Activated CD4-positive, alpha-beta T cell treated with anti-CD3 and anti-CD28 coated beads, Interleukin-2, amount 10 ng/mL, durations not matched to agents 7 days and 5 days (primary cell): ENCODE measurements around the gene WNT5B. TPM values are rescaled to one million over a fixed set of nuclear protein-coding genes. Genes with fewer than 3 reads are reported as not detected.

Source experiments
- CTCF ChIA-PET: fragments of 350-600 bp; sonication (Branson Sonifier 250); formaldehyde crosslinking; loops from one replicate; lab custom pipeline; 2021; ENCODE audit warnings: antibody characterized with exemption; lab: Charles Lee
- POLR2A ChIA-PET: fragments of 350-600 bp; sonication (Branson Sonifier 250); formaldehyde crosslinking; loops from one replicate; lab custom pipeline; 2021; ENCODE audit warnings: antibody characterized with exemption; lab: Charles Lee
- DNase-seq: peaks from one replicate; pipeline ENCODE4 v3.0.0-alpha.2; 2020
- H3K27ac Mint-ChIP-seq: one replicate; pipeline ENCODE4 v1.8.0; 2021; ENCODE audit warnings: mild to moderate bottlenecking, moderate library complexity, mixed read lengths
- H3K27me3 Mint-ChIP-seq: one replicate; pipeline ENCODE4 v1.8.0; 2021; ENCODE audit warnings: mixed read lengths
- H3K36me3 Mint-ChIP-seq: one replicate; pipeline ENCODE4 v1.8.0; 2021; ENCODE audit warnings: low read depth, mixed read lengths
- H3K4me1 Mint-ChIP-seq: one replicate; pipeline ENCODE4 v1.8.0; 2021; ENCODE audit warnings: mixed read lengths
- H3K4me3 Mint-ChIP-seq: one replicate; pipeline ENCODE4 v1.8.0; 2021; ENCODE audit warnings: mild to moderate bottlenecking, moderate library complexity, mixed read lengths
- H3K9me3 Mint-ChIP-seq: one replicate; pipeline ENCODE4 v1.8.0; 2021; ENCODE audit warnings: mixed read lengths
- total RNA-seq, 2 experiments: library from RNA; stranded (reverse); gene quantifications; one replicate each; pipeline ENCODE4 v1.2.3, GENCODE V29; 2021

The WNT5B gene
- total RNA-seq, 2 experiments from 2014 or later: 0.15 TPM; not detected in 1

DNA sequence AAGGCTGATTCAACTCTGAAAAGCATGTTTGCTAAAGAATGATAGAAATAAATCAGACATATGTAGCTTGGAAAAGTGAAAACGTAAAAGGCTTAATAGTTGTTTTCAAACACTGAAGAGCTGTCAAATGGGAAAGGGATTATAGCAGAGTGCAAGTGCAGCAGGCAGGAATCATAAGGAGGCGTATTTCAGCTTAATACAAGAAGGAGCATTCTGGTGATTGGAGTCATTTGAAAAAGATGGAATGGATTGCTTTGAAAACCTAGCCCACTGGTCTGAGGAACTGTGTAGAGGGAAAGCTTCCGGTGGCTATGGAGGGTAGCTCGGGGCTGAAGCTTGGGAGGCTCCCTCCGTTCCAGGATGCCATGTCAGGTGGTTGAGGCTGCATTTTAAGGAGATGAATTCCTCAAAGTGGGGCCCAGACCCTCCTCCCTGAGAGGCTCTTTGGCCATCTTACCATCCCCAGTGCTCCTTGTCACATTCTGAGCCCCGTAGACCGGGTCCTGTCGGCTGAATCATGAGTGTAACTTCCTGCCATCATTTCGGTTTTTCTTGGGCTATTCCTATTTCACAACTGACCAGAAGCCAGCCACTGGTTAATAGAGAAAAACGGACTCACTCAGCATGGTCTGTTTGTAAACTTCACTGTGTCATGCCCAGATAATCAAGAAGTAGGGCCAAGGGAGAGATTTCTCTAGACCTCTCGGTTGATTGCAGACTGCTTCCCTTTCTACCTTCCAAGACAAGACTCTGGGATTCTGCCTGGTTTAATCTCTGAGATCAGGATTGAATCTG is 6.5 kb downstream of the WNT5B start:
- H3K27ac Mint-ChIP-seq: no peak overlapping the region
- no peak for DNase-seq
- peaks cover 10% of the 10 kb centered on the region for H3K4me1 Mint-ChIP-seq
- POLR2A ChIA-PET: no interaction called here
- CTCF ChIA-PET: interaction anchor here (0.7 to 2.3 kb wide), 21 partner anchors 8 to 517 kb away, joined by 3 to 16 read pairs (median 4); no protein-coding TSS in a partner anchor
- no peaks in the 10 kb centered on the region for H3K9me3 Mint-ChIP-seq
- no peaks in the 10 kb centered on the region for H3K36me3 Mint-ChIP-seq
- H3K4me3 Mint-ChIP-seq: no peak overlapping the region
- peaks cover 49% of the 10 kb centered on the region for H3K27me3 Mint-ChIP-seq

DNA sequence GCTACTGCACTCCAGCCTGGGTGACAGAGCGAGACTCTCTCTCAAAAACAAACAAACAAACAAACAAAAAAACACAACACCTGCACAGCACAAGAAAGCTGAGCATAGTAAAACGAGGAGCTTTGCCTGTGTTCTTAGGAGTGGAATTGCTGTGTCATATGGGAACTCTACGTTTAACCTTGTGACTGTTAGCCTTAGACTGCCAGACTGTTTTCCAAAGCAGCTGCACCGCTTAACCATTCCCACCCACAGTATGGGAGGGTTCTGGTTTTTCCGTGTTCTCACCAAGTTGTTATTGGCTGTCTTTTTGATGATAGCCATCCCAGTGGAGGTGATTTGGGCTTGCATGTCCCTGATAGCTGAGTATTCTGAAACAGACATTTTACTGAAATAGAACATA is 9.2 kb downstream of the WNT5B start:
- Mint-ChIP-seq H3K9me3 (no peaks in the 10 kb centered on the region), H3K27me3 (peaks cover 25% of the 10 kb centered on the region), H3K4me3 (no peak overlapping the region), H3K4me1 (no peaks in the 10 kb centered on the region), H3K27ac (no peak overlapping the region), H3K36me3 (no peaks in the 10 kb centered on the region)
- POLR2A ChIA-PET: no interaction called here
- CTCF ChIA-PET: interaction anchor here (2.0 kb wide), 1 partner anchor 153 kb away, joined by 7 read pairs; no protein-coding TSS in a partner anchor
- DNase-seq: no peak

DNA sequence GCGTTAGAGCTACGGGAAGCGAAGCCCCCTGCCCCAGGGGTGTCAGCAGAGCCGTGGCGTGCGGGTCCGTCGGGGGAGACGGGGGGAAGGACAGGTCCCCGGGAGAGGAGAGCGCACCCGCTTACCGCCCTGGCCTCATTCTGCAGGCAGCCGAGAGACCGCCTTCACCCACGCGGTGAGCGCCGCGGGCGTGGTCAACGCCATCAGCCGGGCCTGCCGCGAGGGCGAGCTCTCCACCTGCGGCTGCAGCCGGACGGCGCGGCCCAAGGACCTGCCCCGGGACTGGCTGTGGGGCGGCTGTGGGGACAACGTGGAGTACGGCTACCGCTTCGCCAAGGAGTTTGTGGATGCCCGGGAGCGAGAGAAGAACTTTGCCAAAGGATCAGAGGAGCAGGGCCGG is 10.5 kb downstream of the WNT5B start:
- H3K27me3 Mint-ChIP-seq: peaks cover 18% of the 10 kb centered on the region
- H3K27ac Mint-ChIP-seq: no peak overlapping the region
- H3K9me3 Mint-ChIP-seq: no peaks in the 10 kb centered on the region
- H3K4me1 Mint-ChIP-seq: no peaks in the 10 kb centered on the region
- no peak overlapping the region for H3K4me3 Mint-ChIP-seq
- ChIA-PET CTCF (interaction anchor here (2.0 kb wide), 1 partner anchor 151 kb away, joined by 7 read pairs; no protein-coding TSS in a partner anchor), POLR2A (no interaction called here)
- H3K36me3 Mint-ChIP-seq: no peaks in the 10 kb centered on the region
- DNase-seq: no peak

DNA sequence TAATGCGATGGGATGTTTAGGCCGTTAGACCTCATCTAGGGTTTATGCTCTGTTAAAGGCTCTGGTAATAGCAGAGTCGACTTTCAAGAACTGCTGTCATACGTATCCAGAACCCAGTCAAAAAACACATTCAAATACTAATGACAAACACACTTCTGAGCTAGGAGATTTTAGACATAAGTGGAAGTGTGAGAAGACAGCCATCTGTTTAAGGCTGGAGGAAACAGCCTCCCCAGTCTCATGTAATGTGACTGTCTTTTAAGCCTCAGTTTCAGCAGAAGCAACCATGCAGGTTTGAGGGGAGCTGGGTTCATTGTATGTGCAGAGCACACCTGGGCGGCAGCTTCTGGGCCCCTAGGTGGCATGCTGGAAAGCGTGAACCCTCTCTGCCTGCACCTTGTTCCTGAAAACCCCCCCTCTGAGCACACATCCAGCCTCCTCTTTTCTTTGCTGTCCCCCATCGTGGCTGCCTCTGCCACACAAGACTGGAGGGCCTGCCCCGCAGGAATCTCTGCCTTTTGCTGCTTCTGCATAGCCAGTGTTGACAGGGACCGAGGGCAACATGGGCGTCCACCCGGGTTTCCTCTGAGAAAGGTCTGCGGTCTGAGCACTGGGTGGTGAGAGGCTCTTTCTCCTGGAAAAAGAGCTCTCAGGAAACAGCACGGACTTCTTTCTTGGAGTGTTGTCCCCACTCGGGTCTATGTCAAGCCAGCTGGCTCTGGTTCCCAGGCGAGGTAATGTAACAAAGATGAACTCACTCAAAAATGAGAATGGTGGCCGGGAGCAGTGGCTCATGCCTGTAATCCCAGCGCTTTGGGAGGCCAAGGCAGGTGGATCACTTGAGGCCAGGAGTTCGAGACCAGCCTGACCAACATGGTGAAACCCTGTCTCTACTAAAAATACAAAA is 11.6 kb downstream of the WNT5B start:
- CTCF ChIA-PET: no interaction called here
- Mint-ChIP-seq H3K9me3 (no peaks in the 10 kb centered on the region), H3K27ac (no peak overlapping the region), H3K4me3 (no peak overlapping the region), H3K4me1 (peaks cover 9% of the 10 kb centered on the region), H3K36me3 (no peaks in the 10 kb centered on the region), H3K27me3 (peaks cover 9% of the 10 kb centered on the region)
- POLR2A ChIA-PET: no interaction called here
- no peak for DNase-seq

DNA sequence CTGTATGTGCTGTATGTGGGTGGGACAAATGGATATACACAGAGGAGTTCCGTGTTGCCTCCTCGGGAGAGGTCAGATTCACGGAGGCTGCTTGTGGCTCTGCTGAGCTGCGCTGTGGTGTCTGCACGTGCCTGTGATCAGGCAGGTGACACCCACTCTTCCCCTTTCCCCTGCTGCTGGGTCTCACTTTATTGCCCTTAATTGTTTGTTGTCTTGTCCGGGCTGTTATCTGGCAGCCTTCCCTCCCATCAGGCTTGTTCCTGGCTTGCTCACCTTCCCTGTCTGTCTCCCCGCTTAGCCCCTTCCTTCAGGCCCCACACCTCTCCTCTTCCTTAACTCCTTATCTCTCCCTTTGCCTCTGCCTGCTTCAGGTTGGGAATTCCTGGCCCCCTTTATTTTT is 13.5 kb downstream of the WNT5B start:
- H3K4me3 Mint-ChIP-seq: no peak overlapping the region
- POLR2A ChIA-PET: no interaction called here
- peaks cover 6% of the 10 kb centered on the region for H3K27me3 Mint-ChIP-seq
- peak overlapping the region; percentile 52 for H3K27ac Mint-ChIP-seq
- no peak for DNase-seq
- no peaks in the 10 kb centered on the region for H3K9me3 Mint-ChIP-seq
- peaks cover 13% of the 10 kb centered on the region for H3K4me1 Mint-ChIP-seq
- no peaks in the 10 kb centered on the region for H3K36me3 Mint-ChIP-seq
- CTCF ChIA-PET: no interaction called here

DNA sequence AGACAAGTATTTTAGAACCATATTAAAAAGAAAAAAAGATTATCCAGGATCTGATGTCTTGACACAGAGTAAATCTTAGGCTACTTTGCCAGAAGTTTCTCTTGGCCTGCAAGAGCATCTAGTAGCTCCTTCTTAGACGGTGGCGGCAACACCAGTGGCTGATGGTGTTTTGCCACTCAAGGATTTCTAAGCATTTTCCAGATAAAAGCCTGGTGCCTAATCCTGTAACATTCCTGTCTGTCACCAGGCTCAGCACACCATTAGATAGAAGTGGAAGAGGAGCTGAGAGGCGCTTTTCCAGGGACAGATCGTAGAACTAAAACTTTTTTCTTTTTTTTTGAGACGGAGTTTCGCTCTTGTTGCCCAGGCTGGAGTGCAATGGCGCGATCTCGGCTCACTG is 14.0 kb downstream of the WNT5B start:
- ChIA-PET POLR2A (no interaction called here), CTCF (interaction anchor here (1.1 to 1.8 kb wide), 2 partner anchors 8 to 148 kb away, joined by 3 to 4 read pairs; no protein-coding TSS in a partner anchor)
- H3K27me3 Mint-ChIP-seq: peaks cover 6% of the 10 kb centered on the region
- no peak overlapping the region for H3K4me3 Mint-ChIP-seq
- no peaks in the 10 kb centered on the region for H3K36me3 Mint-ChIP-seq
- H3K27ac Mint-ChIP-seq: no peak overlapping the region
- H3K4me1 Mint-ChIP-seq: peaks cover 13% of the 10 kb centered on the region
- no peak for DNase-seq
- no peaks in the 10 kb centered on the region for H3K9me3 Mint-ChIP-seq

DNA sequence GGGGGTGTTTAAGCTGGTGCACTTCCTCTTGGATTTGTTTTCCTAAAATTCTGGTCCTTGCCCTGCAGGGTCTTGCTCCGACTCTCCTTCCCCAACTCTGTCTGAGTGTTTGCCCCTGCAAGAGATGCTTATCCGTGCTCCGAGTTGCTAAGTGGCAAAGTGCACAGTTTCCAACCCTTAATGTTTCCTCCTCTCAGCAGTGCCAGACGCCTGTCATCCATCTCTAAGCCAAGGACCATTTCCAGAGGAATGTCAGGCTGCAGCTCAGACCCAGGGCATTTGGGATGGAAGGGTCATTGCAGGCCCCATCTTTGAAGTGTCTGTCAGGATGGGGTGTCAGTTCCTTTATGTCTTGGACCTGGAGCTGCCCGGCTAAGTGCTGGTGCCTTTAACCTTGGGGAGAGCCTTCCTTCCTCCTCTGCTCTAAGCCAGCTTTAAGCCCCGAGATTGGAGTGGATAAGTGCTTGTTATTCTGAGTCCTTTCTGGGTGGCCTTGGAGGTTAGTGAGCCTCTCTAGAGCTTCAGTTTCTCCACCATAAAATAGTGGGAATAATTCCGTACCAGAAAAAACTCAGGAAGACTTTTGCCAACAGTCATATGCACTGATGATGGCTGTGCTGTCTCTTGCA is 15.0 kb downstream of the WNT5B start:
- Mint-ChIP-seq H3K9me3 (no peaks in the 10 kb centered on the region), H3K27ac (no peak overlapping the region), H3K4me1 (peaks cover 13% of the 10 kb centered on the region), H3K4me3 (no peak overlapping the region), H3K36me3 (no peaks in the 10 kb centered on the region), H3K27me3 (peaks cover 16% of the 10 kb centered on the region)
- ChIA-PET POLR2A (no interaction called here), CTCF (interaction anchor here (1.0 to 1.8 kb wide), 3 partner anchors 9 to 147 kb away, joined by 3 to 7 read pairs (median 4); no protein-coding TSS in a partner anchor)
- DNase-seq: no peak

DNA sequence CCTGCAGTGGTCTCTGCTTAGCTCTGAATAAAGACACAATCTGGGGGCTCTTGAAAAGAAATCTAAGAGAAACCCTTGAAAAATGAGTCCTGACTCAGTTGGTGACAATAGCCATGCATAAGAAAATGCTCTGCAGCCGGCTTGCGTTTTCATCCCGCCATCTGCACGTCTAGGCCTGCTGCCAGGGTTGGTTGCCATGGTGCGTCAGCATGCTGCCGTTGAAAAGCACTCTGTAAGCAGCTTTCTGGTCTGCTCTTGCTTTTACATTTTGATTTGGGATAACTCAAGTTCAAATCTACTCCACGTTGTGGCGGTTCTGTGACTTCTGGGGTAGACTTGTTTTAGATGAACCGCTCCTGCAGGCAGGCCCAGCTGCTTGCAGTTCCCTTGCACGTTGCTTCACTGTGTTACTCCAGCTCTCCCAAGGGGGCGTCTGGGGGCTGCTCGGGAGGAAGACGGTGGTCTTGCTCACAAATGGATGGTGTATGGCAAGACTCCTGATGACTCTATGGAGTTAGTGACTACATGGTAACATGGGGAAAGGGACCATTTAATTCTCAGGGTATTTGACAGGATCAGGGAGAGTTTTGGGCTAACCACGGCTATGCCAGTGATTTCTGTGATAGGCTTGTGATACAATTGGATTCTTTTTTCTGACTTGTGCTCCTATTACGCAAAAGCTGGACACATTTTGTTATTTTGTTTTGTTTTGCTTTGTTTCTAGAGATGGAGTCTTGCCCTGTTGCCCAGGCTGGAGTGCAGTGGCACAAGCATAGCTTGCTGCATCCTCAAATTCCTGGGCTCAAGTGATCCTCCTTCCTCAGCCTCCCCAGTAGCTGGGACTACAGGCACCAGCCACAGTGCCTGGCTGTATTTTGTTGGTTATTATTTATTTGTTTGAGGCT is 15.8 kb downstream of the WNT5B start:
- no peak overlapping the region for H3K27ac Mint-ChIP-seq
- POLR2A ChIA-PET: no interaction called here
- CTCF ChIA-PET: interaction anchor here (0.9 to 1.8 kb wide), 3 partner anchors 8 to 146 kb away, joined by 4 to 7 read pairs (median 4); no protein-coding TSS in a partner anchor
- H3K9me3 Mint-ChIP-seq: no peaks in the 10 kb centered on the region
- peaks cover 23% of the 10 kb centered on the region for H3K27me3 Mint-ChIP-seq
- no peak overlapping the region for H3K4me3 Mint-ChIP-seq
- no peak for DNase-seq
- H3K36me3 Mint-ChIP-seq: no peaks in the 10 kb centered on the region
- peaks cover 13% of the 10 kb centered on the region for H3K4me1 Mint-ChIP-seq

DNA sequence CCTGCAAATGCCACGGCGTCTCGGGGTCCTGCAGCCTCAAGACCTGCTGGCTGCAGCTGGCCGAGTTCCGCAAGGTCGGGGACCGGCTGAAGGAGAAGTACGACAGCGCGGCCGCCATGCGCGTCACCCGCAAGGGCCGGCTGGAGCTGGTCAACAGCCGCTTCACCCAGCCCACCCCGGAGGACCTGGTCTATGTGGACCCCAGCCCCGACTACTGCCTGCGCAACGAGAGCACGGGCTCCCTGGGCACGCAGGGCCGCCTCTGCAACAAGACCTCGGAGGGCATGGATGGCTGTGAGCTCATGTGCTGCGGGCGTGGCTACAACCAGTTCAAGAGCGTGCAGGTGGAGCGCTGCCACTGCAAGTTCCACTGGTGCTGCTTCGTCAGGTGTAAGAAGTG is 16.8 kb downstream of the WNT5B start:
- ChIA-PET CTCF (interaction anchor here (1.1 to 1.5 kb wide), 2 partner anchors 10 kb away, joined by 3 read pairs; no protein-coding TSS in a partner anchor), POLR2A (no interaction called here)
- Mint-ChIP-seq H3K4me3 (no peak overlapping the region), H3K9me3 (no peaks in the 10 kb centered on the region), H3K36me3 (no peaks in the 10 kb centered on the region), H3K4me1 (peaks cover 13% of the 10 kb centered on the region), H3K27ac (peak overlapping the region; percentile 26), H3K27me3 (peaks cover 33% of the 10 kb centered on the region)
- DNase-seq: no peak

DNA sequence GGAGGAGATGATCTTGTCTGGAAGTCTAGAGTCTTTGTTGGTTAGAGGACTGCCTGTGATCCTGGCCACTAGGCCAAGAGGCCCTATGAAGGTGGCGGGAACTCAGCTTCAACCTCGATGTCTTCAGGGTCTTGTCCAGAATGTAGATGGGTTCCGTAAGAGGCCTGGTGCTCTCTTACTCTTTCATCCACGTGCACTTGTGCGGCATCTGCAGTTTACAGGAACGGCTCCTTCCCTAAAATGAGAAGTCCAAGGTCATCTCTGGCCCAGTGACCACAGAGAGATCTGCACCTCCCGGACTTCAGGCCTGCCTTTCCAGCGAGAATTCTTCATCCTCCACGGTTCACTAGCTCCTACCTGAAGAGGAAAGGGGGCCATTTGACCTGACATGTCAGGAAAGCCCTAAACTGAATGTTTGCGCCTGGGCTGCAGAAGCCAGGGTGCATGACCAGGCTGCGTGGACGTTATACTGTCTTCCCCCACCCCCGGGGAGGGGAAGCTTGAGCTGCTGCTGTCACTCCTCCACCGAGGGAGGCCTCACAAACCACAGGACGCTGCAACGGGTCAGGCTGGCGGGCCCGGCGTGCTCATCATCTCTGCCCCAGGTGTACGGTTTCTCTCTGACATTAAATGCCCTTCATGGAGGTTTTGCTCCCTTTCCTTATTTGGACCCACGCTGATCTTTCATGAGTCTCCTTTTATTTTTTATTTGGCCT is 17.7 kb downstream of the WNT5B start:
- POLR2A ChIA-PET: no interaction called here
- no peaks in the 10 kb centered on the region for H3K9me3 Mint-ChIP-seq
- peaks cover 13% of the 10 kb centered on the region for H3K4me1 Mint-ChIP-seq
- H3K4me3 Mint-ChIP-seq: no peak overlapping the region
- no peak overlapping the region for H3K27ac Mint-ChIP-seq
- H3K27me3 Mint-ChIP-seq: peaks cover 40% of the 10 kb centered on the region
- no peak for DNase-seq
- CTCF ChIA-PET: interaction anchor here (1.0 to 1.5 kb wide), 3 partner anchors 9 to 14 kb away, joined by 3 read pairs; no protein-coding TSS in a partner anchor
- no peaks in the 10 kb centered on the region for H3K36me3 Mint-ChIP-seq

DNA sequence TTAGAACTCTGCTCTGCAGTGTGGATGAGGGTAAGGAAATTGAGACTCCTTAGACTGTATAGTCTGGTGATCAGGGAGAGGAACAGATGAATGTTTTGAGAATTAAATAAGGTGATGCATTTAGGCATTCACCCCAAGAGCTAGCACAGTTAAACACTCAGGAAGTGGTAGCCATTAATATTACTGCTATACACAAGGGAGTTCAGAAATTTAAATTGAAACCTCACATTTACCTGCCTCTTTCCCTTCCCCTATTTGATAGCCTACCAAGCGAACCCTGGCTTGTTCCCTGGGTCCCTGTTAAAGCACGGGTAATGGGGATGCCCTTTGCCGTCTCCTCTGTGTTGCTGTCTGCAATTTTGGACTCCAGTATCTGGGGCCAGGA is 18.2 kb downstream of the WNT5B start:
- ChIA-PET POLR2A (no interaction called here), CTCF (interaction anchor here (1.0 to 2.0 kb wide), 3 partner anchors 9 to 293 kb away, joined by 3 to 7 read pairs (median 3); no protein-coding TSS in a partner anchor)
- Mint-ChIP-seq H3K9me3 (no peaks in the 10 kb centered on the region), H3K36me3 (no peaks in the 10 kb centered on the region), H3K27me3 (peaks cover 45% of the 10 kb centered on the region), H3K4me1 (peaks cover 13% of the 10 kb centered on the region), H3K27ac (no peak overlapping the region), H3K4me3 (no peak overlapping the region)
- DNase-seq: no peak
